ENCODE measurements around the gene TAS2R13.

Gene TAS2R13

GRCh38 chr12:10873378-10873777 is 36.0 kb downstream of the TAS2R13 start (continued):
- TF ChIP-seq HIC1 (tag by site-specific recombination; IDR thresholded peaks at IDR 0.05): no peak
- no peak for TF ChIP-seq ZSCAN23 (tag by site-specific recombination; IDR thresholded peaks at IDR 0.05)
- no peak for TF ChIP-seq ZNF174 (tag by site-specific recombination; IDR thresholded peaks at IDR 0.05)
- TF ChIP-seq ZNF112 (tag by site-specific recombination; IDR thresholded peaks at IDR 0.05): no peak
- TF ChIP-seq ZNF311 (tag by site-specific recombination; IDR thresholded peaks at IDR 0.05; ENCODE audit: borderline replicate concordance): no peak
- no peak for TF ChIP-seq ZNF626 (tag by site-specific recombination; IDR thresholded peaks at IDR 0.05)
- TF ChIP-seq ZNF792 (tag by site-specific recombination; IDR thresholded peaks at IDR 0.05): no peak
- no peak for TF ChIP-seq OSR2 (tag by site-specific recombination; IDR thresholded peaks at IDR 0.05)
- TF ChIP-seq ZNF560 (tag by site-specific recombination; IDR thresholded peaks at IDR 0.05; ENCODE audit: borderline replicate concordance): no peak

- Histone ChIP-seq H3K4me1 (ENCODE audit: control insufficient read depth, insufficient read depth, low read length) (no peaks in the 10 kb centered on the region), H3K27ac (ENCODE audit: extremely low read depth, low read depth, low read length) (no peak overlapping the region), H3K4me3 (ENCODE audit: low read depth, low read length) (no peak overlapping the region), H3K9me3 (ENCODE audit: control insufficient read depth, insufficient read depth, low read depth, low read length) (no peaks in the 10 kb centered on the region), H3K36me3 (ENCODE audit: control insufficient read depth in 2 of 2, insufficient read depth in 1 of 2, low read length in 2 of 2) (no peaks in the 10 kb centered on the region)
- TF ChIP-seq ZNF157 (tag by site-specific recombination; IDR thresholded peaks at IDR 0.05) (no peak), ZBTB1 (tag by site-specific recombination; IDR thresholded peaks at IDR 0.05) (no peak), ZNF623 (tag by site-specific recombination; IDR thresholded peaks at IDR 0.05) (no peak), ZNF19 (tag by site-specific recombination; IDR thresholded peaks at IDR 0.05; ENCODE audit: low read depth) (no peak), MYNN (tag by site-specific recombination; IDR thresholded peaks at IDR 0.05; ENCODE audit: borderline replicate concordance) (no peak), IKZF3 (tag by site-specific recombination; IDR thresholded peaks at IDR 0.05) (no peak), ZNF621 (tag by site-specific recombination; IDR thresholded peaks at IDR 0.05) (no peak), ZNF155 (tag by site-specific recombination; IDR thresholded peaks at IDR 0.05) (no peak), ZNF426 (tag by site-specific recombination; IDR thresholded peaks at IDR 0.05) (no peak), EGR2 (tag by site-specific recombination; IDR thresholded peaks at IDR 0.05; ENCODE audit: low read depth) (no peak), ZNF785 (tag by site-specific recombination; IDR thresholded peaks at IDR 0.05) (no peak), ZNF701 (tag by site-specific recombination; IDR thresholded peaks at IDR 0.05) (no peak), ZNF654 (tag by site-specific recombination; IDR thresholded peaks at IDR 0.05; ENCODE audit: low read depth) (no peak), TRIM28 (IDR thresholded peaks at IDR 0.05; ENCODE audit: borderline replicate concordance, low read length) (no peak), HOXA7 (CRISPR knock-in tag; IDR thresholded peaks at IDR 0.05; ENCODE audit: borderline replicate concordance) (no peak), ZFP3 (tag by site-specific recombination; IDR thresholded peaks at IDR 0.05; ENCODE audit: low read depth) (no peak), ZFP41 (tag by site-specific recombination; IDR thresholded peaks at IDR 0.05; ENCODE audit: borderline replicate concordance) (no peak), ZNF768 (tag by site-specific recombination; IDR thresholded peaks at IDR 0.05) (no peak)
- TF ChIP-seq, protein P1, sequence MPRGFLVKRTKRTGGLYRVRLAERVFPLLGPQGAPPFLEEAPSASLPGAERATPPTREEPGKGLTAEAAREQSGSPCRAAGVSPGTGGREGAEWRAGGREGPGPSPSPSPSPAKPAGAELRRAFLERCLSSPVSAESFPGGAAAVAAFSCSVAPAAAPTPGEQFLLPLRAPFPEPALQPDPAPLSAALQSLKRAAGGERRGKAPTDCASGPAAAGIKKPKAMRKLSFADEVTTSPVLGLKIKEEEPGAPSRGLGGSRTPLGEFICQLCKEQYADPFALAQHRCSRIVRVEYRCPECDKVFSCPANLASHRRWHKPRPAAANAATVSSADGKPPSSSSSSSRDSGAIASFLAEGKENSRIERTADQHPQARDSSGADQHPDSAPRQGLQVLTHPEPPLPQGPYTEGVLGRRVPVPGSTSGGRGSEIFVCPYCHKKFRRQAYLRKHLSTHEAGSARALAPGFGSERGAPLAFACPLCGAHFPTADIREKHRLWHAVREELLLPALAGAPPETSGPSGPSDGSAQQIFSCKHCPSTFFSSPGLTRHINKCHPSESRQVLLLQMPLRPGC (tag by site-specific recombination; IDR thresholded peaks at IDR 0.05): no peak
- TF ChIP-seq, protein P2, sequence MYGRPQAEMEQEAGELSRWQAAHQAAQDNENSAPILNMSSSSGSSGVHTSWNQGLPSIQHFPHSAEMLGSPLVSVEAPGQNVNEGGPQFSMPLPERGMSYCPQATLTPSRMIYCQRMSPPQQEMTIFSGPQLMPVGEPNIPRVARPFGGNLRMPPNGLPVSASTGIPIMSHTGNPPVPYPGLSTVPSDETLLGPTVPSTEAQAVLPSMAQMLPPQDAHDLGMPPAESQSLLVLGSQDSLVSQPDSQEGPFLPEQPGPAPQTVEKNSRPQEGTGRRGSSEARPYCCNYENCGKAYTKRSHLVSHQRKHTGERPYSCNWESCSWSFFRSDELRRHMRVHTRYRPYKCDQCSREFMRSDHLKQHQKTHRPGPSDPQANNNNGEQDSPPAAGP (tag by site-specific recombination; IDR thresholded peaks at IDR 0.05): no peak
- CTCF ChIA-PET: no interaction called here
- POLR2A ChIA-PET: no interaction called here
These were observed 42.0 kb downstream of the TAS2R13 start for GRCh38 chr12:10867381-10867780.

Data from HEK293 (cell line).